HepG2 (cell line): Measurements from ENCODE around the gene NFATC3. TPM values are rescaled to one million over a fixed set of nuclear protein-coding genes. Genes with fewer than 3 reads are reported as not detected.
A peak's percentile ranks its signal among the peaks of the same experiment; 100 is the strongest.

Source experiments
- ASH2L ChIP-seq: fragments of 300-600, 200-600 bp; sonication (generic); IDR thresholded peaks from 2 replicates; pipeline ENCODE4 v1.7.0; 2017; ENCODE audit warnings: low read depth, mild to moderate bottlenecking, moderate library complexity, mixed read lengths, low read length; ENCODE audit not compliant: insufficient read length
- ATRX ChIP-seq: sonication (generic); formaldehyde crosslinking; IDR thresholded peaks from 2 replicates; pipeline ENCODE4 v1.4.0; 2020; ENCODE audit warnings: missing genetic modification reagents, borderline replicate concordance
- DNMT3B ChIP-seq: conservative IDR thresholded peaks from 2 replicates; pipeline ENCODE4 v1.6.1; 2016; ENCODE audit warnings: missing biosample characterization, control low read depth
- KDM2A ChIP-seq: sonication (generic); formaldehyde crosslinking; IDR thresholded peaks from 2 replicates; pipeline ENCODE4 v1.4.0; 2020; ENCODE audit warnings: low read depth, missing genetic modification reagents, borderline replicate concordance
- KDM5A ChIP-seq: fragments of 200-600 bp; sonication (generic); IDR thresholded peaks from 2 replicates; pipeline ENCODE4 v1.7.0; 2018; ENCODE audit warnings: antibody characterized with exemption, mild to moderate bottlenecking, low read length, borderline replicate concordance
- KDM5B ChIP-seq: sonication (generic); formaldehyde crosslinking; IDR thresholded peaks from 2 replicates; pipeline ENCODE4 v1.4.0; 2020; ENCODE audit warnings: missing genetic modification reagents, mild to moderate bottlenecking, borderline replicate concordance
- POLR2G ChIP-seq: fragments of 200-400 bp; formaldehyde crosslinking; IDR thresholded peaks from 2 replicates; pipeline ENCODE4 v1.6.1; 2018; ENCODE audit warnings: mild to moderate bottlenecking, low read depth, low read length, moderate library complexity
- PTBP1 ChIP-seq: fragments of 200-400 bp; formaldehyde crosslinking; IDR thresholded peaks from 2 replicates; pipeline ENCODE4 v1.6.1; 2018; ENCODE audit warnings: low read length, low read depth; ENCODE audit not compliant: poor library complexity, severe bottlenecking
- SP4 ChIP-seq: sonication (generic); formaldehyde crosslinking; IDR thresholded peaks from 2 replicates; pipeline ENCODE4 v1.8.1; 2023; ENCODE audit warnings: mild to moderate bottlenecking, missing genetic modification reagents
- TARDBP ChIP-seq: sonication (generic); formaldehyde crosslinking; IDR thresholded peaks from 2 replicates; pipeline ENCODE4 v1.8.0; 2022; ENCODE audit warnings: mild to moderate bottlenecking, missing genetic modification reagents
- U2AF1 ChIP-seq: fragments of 200-400 bp; formaldehyde crosslinking; optimal IDR thresholded peaks from 2 replicates; pipeline ENCODE3; 2017; ENCODE audit warnings: mild to moderate bottlenecking, low read depth, low read length
- XRCC5 ChIP-seq: fragments of 200-400 bp; formaldehyde crosslinking; optimal IDR thresholded peaks from 2 replicates; pipeline ENCODE3; 2017; ENCODE audit warnings: mild to moderate bottlenecking, low read length
- ZEB1 ChIP-seq: IDR thresholded peaks from 2 replicates; pipeline ENCODE4 v1.6.1; 2012; ENCODE audit warnings: mild to moderate bottlenecking, low read depth, inconsistent platforms; ENCODE audit not compliant: insufficient replicate concordance
- ZNF124 ChIP-seq: sonication (generic); formaldehyde crosslinking; IDR thresholded peaks from 2 replicates; pipeline ENCODE4 v1.4.0; 2020; ENCODE audit warnings: missing genetic modification reagents
- ZNF251 ChIP-seq: sonication (generic); formaldehyde crosslinking; IDR thresholded peaks from 2 replicates; pipeline ENCODE4 v1.9.0; 2021; ENCODE audit warnings: mild to moderate bottlenecking, missing genetic modification reagents
- ZNF282 ChIP-seq: fragments of 450-650 bp; IDR thresholded peaks from 2 replicates; pipeline ENCODE4 v1.6.1; 2018; ENCODE audit not compliant: partially characterized antibody
- ZNF326 ChIP-seq: sonication (generic); formaldehyde crosslinking; IDR thresholded peaks from 2 replicates; pipeline ENCODE4 v1.4.0; 2020; ENCODE audit warnings: missing genetic modification reagents, borderline replicate concordance
- ZNF501 ChIP-seq: sonication (generic); formaldehyde crosslinking; IDR thresholded peaks from 2 replicates; pipeline ENCODE4 v1.5.1; 2020; ENCODE audit warnings: mild to moderate bottlenecking, moderate library complexity, missing genetic modification reagents
- ZNF776 ChIP-seq: sonication (generic); formaldehyde crosslinking; IDR thresholded peaks from 2 replicates; pipeline ENCODE4 v1.4.0; 2020; ENCODE audit warnings: mild to moderate bottlenecking, missing genetic modification reagents
- ZNF891 ChIP-seq: sonication (generic); formaldehyde crosslinking; IDR thresholded peaks from 2 replicates; pipeline ENCODE4 v1.5.0; 2020; ENCODE audit warnings: mild to moderate bottlenecking, missing genetic modification reagents
- polyA plus RNA-seq, 8 experiments: library from polyadenylated mRNA; depleted of rRNA in 3 of 8; stranded (reverse) in 7 of 8; unstranded in 1 of 8; fragments of >200 nt; fragmentation: Illumina TruSeq in 4 of 8; extraction: Trizol in 4 of 8; gene quantifications; 2 replicates each; pipeline versions ENCODE4 v1.2.1 to v1.2.3, GENCODE V29; 2011 to 2016; ENCODE audit warnings: low read depth in 4 of 8, missing spikeins in 1 of 8, mixed read lengths in 1 of 8; ENCODE audit not compliant: insufficient read depth in 1 of 8
- total RNA-seq, 5 experiments: library from RNA; depleted of rRNA; stranded (reverse); fragments of >200 nt; fragmentation: Illumina TruSeq; extraction: Trizol; gene quantifications; 2 replicates each; pipeline ENCODE4 v1.2.3, GENCODE V29; 2016; ENCODE audit warnings: low read depth in 1 of 5
- TF ChIP-seq, protein P1 (sequence below): sonication (generic); formaldehyde crosslinking; IDR thresholded peaks from 2 replicates; pipeline ENCODE4 v1.4.0; 2020; ENCODE audit warnings: mild to moderate bottlenecking, missing genetic modification reagents
- TF ChIP-seq, protein P2 (sequence below): sonication (generic); formaldehyde crosslinking; IDR thresholded peaks from 2 replicates; pipeline ENCODE4 v1.5.1; 2020; ENCODE audit warnings: missing genetic modification reagents, mild to moderate bottlenecking, borderline replicate concordance
- TF ChIP-seq, protein P3 (sequence below): sonication (generic); formaldehyde crosslinking; IDR thresholded peaks from 2 replicates; pipeline ENCODE4 v1.4.0; 2020; ENCODE audit warnings: missing genetic modification reagents

The NFATC3 gene
- total and polyA plus RNA-seq, 2 of the 13 experiments (the other 11 are each of a cell fraction or from before 2014, with no cell fraction given), result 52.6 to 62.7 TPM

DNA sequence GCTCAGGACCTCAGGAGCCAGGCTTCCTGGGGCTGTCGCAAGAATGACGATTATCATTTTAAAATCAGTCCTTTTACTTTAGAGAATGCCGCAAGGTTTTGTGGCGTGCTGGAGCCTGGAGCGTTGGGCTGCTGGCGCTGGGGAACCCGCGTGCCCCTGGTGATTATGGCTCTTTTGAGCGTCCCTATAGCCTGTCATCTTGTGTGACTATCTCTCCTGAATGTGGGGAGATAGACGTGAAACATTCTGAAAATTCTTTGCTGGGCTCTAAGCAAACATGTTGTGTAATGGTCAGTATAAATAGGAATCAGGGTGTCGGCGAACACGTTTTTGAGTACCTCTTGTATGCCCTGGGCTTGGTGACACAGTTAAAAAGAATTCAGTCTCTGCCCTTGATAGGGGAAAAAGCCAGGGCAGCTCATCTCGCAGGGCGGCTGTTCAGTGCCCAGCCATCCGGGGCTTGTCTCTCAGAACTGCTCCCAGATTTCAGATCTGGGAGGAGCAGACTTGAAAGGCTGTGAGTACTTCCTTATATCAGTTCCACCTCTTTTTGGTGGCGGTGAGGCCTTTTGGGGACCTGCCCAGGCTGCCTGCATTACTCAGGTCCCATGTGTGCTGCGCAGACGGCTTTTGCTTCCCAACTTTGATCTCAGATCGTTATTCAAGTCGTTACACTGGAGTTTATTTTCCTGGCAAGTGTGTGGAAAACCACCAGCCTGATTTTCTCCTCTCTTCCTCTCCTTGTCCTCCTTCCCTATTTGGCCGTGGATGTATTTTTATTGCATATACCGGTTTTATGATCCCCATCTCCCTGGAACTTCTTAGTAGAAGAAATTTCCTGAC lies 180.1 kb downstream of the NFATC3 start (continued):
- TF ChIP-seq, protein P1, sequence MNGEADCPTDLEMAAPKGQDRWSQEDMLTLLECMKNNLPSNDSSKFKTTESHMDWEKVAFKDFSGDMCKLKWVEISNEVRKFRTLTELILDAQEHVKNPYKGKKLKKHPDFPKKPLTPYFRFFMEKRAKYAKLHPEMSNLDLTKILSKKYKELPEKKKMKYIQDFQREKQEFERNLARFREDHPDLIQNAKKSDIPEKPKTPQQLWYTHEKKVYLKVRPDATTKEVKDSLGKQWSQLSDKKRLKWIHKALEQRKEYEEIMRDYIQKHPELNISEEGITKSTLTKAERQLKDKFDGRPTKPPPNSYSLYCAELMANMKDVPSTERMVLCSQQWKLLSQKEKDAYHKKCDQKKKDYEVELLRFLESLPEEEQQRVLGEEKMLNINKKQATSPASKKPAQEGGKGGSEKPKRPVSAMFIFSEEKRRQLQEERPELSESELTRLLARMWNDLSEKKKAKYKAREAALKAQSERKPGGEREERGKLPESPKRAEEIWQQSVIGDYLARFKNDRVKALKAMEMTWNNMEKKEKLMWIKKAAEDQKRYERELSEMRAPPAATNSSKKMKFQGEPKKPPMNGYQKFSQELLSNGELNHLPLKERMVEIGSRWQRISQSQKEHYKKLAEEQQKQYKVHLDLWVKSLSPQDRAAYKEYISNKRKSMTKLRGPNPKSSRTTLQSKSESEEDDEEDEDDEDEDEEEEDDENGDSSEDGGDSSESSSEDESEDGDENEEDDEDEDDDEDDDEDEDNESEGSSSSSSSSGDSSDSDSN (CRISPR knock-in tag), result peak; percentile 61; the same call in 1 of the 2 replicates
- TF ChIP-seq KDM2A (peak; percentile 56; the same call in 1 of the 2 replicates), ZNF124 (peak; percentile 24; the same call in 1 of the 2 replicates), U2AF1 (no peak), TARDBP (CRISPR knock-in tag) (no peak), ZNF501 (peak; percentile 45; the same call in 1 of the 2 replicates), POLR2G (peak; percentile 77), PTBP1 (no peak), ATRX (CRISPR knock-in tag) (no peak), ZNF776 (CRISPR knock-in tag) (no peak; the same call in 1 of the 2 replicates), ZNF282 (no peak), ZNF251 (CRISPR knock-in tag) (no peak), SP4 (CRISPR knock-in tag) (no peak), DNMT3B (CRISPR knock-in tag) (peak; percentile 93), ZEB1 (peak; percentile 40), ASH2L (peak; percentile 73), XRCC5 (no peak), KDM5B (CRISPR knock-in tag) (peak; percentile 74; the same call in 1 of the 2 replicates), ZNF891 (peak; percentile 16; the same call in 1 of the 2 replicates), KDM5A (no peak), ZNF326 (CRISPR knock-in tag) (no peak)
- TF ChIP-seq, protein P2, sequence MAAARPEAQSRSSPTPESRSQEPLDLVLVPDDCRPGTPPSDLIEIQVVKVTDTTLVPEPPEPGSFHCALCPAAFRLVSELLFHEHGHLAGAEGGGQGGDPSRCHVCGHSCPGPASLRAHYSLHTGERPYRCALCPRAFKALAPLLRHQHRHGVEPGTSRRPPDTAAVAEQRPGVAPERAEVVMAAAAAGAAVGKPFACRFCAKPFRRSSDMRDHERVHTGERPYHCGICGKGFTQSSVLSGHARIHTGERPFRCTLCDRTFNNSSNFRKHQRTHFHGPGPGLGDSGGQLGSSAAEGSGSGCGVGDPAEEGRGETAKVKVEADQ (CRISPR knock-in tag), result no peak; the same call in 1 of the 2 replicates
- TF ChIP-seq, protein P3, sequence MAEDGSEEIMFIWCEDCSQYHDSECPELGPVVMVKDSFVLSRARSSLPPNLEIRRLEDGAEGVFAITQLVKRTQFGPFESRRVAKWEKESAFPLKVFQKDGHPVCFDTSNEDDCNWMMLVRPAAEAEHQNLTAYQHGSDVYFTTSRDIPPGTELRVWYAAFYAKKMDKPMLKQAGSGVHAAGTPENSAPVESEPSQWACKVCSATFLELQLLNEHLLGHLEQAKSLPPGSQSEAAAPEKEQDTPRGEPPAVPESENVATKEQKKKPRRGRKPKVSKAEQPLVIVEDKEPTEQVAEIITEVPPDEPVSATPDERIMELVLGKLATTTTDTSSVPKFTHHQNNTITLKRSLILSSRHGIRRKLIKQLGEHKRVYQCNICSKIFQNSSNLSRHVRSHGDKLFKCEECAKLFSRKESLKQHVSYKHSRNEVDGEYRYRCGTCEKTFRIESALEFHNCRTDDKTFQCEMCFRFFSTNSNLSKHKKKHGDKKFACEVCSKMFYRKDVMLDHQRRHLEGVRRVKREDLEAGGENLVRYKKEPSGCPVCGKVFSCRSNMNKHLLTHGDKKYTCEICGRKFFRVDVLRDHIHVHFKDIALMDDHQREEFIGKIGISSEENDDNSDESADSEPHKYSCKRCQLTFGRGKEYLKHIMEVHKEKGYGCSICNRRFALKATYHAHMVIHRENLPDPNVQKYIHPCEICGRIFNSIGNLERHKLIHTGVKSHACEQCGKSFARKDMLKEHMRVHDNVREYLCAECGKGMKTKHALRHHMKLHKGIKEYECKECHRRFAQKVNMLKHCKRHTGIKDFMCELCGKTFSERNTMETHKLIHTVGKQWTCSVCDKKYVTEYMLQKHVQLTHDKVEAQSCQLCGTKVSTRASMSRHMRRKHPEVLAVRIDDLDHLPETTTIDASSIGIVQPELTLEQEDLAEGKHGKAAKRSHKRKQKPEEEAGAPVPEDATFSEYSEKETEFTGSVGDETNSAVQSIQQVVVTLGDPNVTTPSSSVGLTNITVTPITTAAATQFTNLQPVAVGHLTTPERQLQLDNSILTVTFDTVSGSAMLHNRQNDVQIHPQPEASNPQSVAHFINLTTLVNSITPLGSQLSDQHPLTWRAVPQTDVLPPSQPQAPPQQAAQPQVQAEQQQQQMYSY (CRISPR knock-in tag), result peak; percentile 67; the same call in 1 of the 2 replicates
